GM18520 (cell line): Measurements from ENCODE around the gene OLFML1.
"Not testable (repeated sequence)": the region's sequence is repeated elsewhere in the genome, so short reads cannot be mapped to it uniquely, and the experiment has no call there.

Experiments used
- ATAC-seq: cut with Tn5 transposase; IDR thresholded peaks from one replicate; pipeline ENCODE4 v1.9.1; 2021; ENCODE audit not compliant: unreplicated experiment

Gene OLFML1

GRCh38 chr11:7509966-7510365 is 24.7 kb downstream of the OLFML1 start:
- no peak for ATAC-seq

- no peak for ATAC-seq
These were observed 26.1 kb downstream of the OLFML1 start for GRCh38 chr11:7511401-7511800.

GRCh38 chr11:7512525-7513233 is 27.4 kb downstream of the OLFML1 start:
- ATAC-seq, result peak; percentile 50

- peak; percentile 38 for ATAC-seq
These were observed 28.2 kb downstream of the OLFML1 start, which contains the start of gene PPFIBP2 for GRCh38 chr11:7513234-7514098. PPFIBP2 (plus strand) TSS chr11:7513999; CDS start chr11:7549476, 35,477 bp downstream.

- ATAC-seq, result no peak
These were observed 28.8 kb downstream of the OLFML1 start for GRCh38 chr11:7514099-7514591.

GRCh38 chr11:7515447-7515886 is 30.2 kb downstream of the OLFML1 start:
- ATAC-seq, result no peak

DNA sequence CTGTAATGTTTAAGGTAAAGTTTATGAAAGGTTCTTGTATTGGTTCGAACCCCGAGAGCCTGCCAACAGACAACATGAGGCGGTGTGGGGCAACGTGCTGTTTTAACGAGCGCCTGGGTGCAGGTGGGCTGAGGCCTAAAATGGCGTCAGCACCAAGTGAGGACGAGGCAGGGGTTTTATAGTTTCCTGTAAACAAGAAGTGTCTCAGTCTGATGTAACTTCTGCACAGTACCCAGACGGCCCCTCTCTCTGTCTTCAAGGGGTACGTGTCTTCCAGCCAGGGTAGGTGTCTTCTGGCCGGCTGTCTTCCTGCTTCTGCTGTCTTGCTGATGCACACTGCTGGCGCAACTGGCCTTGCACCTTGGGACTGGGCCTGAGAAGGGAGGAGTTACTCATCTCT is 31.2 kb downstream of the OLFML1 start:
- no peak for ATAC-seq

DNA sequence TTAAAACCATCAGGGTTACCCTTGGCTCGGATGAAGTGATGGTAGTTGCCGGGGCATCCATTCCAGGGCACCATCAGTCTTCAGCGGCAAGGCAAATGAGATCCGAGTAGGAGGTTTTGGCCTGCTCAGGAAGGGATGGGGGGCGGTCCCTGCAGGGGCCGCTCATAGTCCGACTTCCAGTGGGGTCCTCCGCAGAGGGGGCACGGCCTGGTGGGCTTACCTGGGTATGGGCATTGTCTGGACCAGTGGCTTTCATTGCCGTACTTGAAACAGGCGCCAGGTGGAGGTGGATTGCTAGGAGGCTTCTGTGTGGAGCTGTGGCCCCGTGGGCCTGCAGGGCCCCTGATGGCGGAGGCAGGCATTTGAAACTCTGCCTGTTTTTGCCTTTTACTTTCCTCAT is 32.4 kb downstream of the OLFML1 start:
- not testable (repeated sequence) for ATAC-seq

- ATAC-seq, result no peak
These were observed 33.7 kb downstream of the OLFML1 start for GRCh38 chr11:7518811-7519562.

- peak; percentile 48 for ATAC-seq
These were observed 35.0 kb downstream of the OLFML1 start for GRCh38 chr11:7520011-7520942.

DNA sequence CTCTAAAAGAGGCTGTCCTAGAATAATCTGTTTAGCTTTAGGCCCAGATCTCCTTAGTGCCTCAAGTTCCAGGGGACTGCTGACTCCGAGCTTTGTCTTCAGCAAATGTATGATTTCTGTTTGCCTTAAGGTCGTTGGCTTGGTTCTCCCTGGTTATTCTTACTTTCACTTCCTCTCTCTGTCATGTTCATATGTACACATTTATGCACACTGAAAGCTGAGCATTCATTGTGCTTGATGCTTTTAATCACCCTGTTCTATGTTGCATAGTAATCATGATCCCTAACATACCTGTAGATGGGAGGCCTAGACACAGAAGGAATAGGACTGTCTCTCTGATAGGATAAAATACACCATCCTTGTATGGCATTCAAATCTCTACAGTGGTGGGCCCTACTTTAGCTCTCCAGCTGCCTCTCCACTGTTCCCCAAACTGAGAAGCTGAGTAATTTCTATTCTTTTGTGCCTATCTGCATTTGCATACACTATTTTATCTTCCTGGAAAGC is 35.7 kb downstream of the OLFML1 start:
- peak; percentile 66 for ATAC-seq

DNA sequence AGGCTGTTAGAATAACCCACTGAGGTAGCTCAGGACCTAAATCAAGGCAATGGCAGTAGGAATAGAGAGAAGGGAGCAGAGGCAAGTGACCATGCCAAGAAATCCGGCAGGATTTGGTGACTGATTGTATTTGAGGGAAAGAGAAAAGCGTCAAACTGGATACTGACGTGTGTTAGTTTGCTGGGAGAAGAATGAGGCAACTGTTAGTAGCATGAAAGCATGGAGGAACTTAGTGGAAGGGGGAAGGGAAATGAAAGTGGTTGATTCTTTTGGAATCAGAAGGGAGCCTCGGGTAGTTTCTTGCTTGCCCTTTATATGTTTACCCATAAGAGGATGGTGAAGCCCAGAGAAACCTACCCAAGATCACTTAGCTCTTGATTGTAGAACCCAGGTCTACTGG is 36.8 kb downstream of the OLFML1 start:
- no peak for ATAC-seq

- no peak for ATAC-seq
These were observed 37.2 kb downstream of the OLFML1 start for GRCh38 chr11:7522546-7522945.

DNA sequence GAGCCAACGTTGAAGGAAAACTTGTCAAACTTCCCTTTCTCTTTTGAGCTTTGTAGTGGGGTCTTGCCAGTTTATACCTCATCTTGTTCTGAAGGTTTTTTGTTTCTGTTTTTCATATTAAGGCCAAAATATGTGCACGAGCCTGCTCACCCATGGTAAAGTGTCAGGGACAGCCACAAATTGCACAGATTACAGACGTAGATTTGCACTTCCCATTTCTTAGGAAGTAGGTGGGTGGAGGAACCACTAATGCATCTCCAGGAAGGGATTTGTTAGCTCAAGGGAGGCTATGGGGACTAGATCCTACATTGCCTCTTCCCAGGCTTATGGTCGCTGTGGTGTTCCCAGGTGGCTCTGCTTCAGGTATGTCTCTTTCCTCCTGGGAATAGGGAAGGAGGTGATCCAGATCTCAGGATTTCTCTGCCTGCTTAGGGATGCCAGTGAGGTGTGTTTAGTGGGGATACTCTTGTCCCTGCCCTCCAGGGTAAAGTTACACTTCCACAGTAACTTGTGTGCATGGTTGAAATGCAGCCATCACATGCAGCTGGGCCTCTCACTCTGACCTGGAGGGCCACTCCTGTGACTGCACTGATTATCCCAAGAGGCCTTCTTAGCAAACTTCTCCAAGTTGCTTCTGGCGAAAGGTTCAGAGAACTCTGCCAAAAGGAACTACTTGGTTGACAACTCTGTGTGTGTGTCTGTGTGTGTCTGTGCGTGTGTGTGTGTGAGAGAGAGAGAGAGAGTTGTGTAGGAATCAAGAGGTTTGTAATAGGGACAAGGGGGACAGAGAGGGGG is 38.3 kb downstream of the OLFML1 start:
- no peak for ATAC-seq

- ATAC-seq, result no peak
These were observed 39.3 kb downstream of the OLFML1 start for GRCh38 chr11:7524462-7525235.

DNA sequence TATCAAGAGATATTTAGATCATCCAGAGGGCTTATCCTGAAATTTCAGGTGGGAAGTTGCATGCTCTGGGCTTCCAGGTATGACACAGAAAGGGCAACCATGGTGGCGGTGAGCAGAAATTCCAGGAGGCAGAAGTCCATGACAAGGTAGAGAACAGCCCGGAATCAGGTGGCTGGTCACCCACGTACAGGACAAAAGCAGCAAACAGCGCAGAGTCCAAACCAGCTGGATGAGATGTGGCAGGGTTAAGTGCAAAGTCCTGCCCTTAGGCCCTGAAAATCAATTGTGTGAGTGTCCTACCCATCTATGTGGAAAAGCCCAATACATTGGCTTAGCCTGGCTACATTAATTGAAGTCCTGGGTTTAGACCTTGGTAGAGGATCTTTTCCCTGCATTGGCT is 40.1 kb downstream of the OLFML1 start:
- no peak for ATAC-seq

GRCh38 chr11:7527029-7527428 is 41.7 kb downstream of the OLFML1 start:
- ATAC-seq, result no peak

GRCh38 chr11:7528514-7529049 is 43.3 kb downstream of the OLFML1 start:
- ATAC-seq, result no peak
